ENCODE data around the gene STYX. TPM values are rescaled to one million over a fixed set of nuclear protein-coding genes. Genes with fewer than 3 reads are reported as not detected.

STYX gene
- total and polyA plus RNA-seq, 2 experiments from 2014 or later, result 23.3 to 40.2 TPM

GRCh38 chr14:52740751-52741150, 10.8 kb downstream of the STYX start:
- Histone ChIP-seq H3K9me2 (ENCODE audit: insufficient read depth) (no peaks in the 10 kb centered on the region), H2AFZ (no peak overlapping the region), H3F3A (replicated peaks; ENCODE audit: low read depth) (no peaks in the 10 kb centered on the region), H3K27me3 (ENCODE audit: insufficient read depth) (no peaks in the 10 kb centered on the region), H3K4me2 (no peak overlapping the region), H3K4me1 (ENCODE audit: insufficient read depth) (peaks cover 15% of the 10 kb centered on the region), H3K79me2 (replicated peaks; ENCODE audit: insufficient read depth) (peaks cover 97% of the 10 kb centered on the region), H3K36me3 (ENCODE audit: insufficient read depth) (peaks cover 5% of the 10 kb centered on the region; the same call in 1 of the 2 replicates), H3K27ac (ENCODE audit: low read depth) (no peak overlapping the region), H3K4me3 (no peak overlapping the region), H4K20me1 (replicated peaks; ENCODE audit: insufficient read depth) (peaks cover 8% of the 10 kb centered on the region)
- Mint-ChIP-seq H3K27me3 (ENCODE audit: insufficient read depth, low read depth, poor library complexity) (no peaks in the 10 kb centered on the region), H3K4me3 (no peak overlapping the region), H3K4me1 (peaks cover 28% of the 10 kb centered on the region), H3K9me3 (no peaks in the 10 kb centered on the region), H3K27ac (no peak overlapping the region), H3K36me3 (ENCODE audit: low read depth) (peaks cover 17% of the 10 kb centered on the region)
- DNase-seq (ENCODE audit: low spot score) (no peak), ATAC-seq (no peak)
- TF ChIP-seq ZNF114 (CRISPR knock-in tag; IDR thresholded peaks at IDR 0.05) (no peak), POLR2AphosphoS5 (IDR thresholded peaks at IDR 0.05; ENCODE audit: low read depth) (no peak)

GRCh38 chr14:52741865-52742264, 11.9 kb downstream of the STYX start:
- no peak overlapping the region for H3K4me3 ChIP-seq
- peaks cover 23% of the 10 kb centered on the region for H3K36me3 Mint-ChIP-seq (ENCODE audit: low read depth)
- H4K20me1 ChIP-seq (replicated peaks; ENCODE audit: insufficient read depth), result peaks cover 8% of the 10 kb centered on the region
- H3K36me3 ChIP-seq (ENCODE audit: insufficient read depth), result peaks cover 5% of the 10 kb centered on the region; the same call in 1 of the 2 replicates
- H3K79me2 ChIP-seq (replicated peaks; ENCODE audit: insufficient read depth), result peaks cover 86% of the 10 kb centered on the region
- no peaks in the 10 kb centered on the region for H3K9me2 ChIP-seq (ENCODE audit: insufficient read depth)
- DNase-seq (ENCODE audit: low spot score), result no peak
- no peak for ATAC-seq
- no peak overlapping the region for H3K4me3 Mint-ChIP-seq
- peaks cover 9% of the 10 kb centered on the region; the same call in 1 of the 2 replicates for H3K4me1 ChIP-seq (ENCODE audit: insufficient read depth)
- no peaks in the 10 kb centered on the region for H3F3A ChIP-seq (replicated peaks; ENCODE audit: low read depth)
- H3K27ac ChIP-seq (ENCODE audit: low read depth), result peak overlapping the region; percentile 57
- peaks cover 17% of the 10 kb centered on the region for H3K4me1 Mint-ChIP-seq
- no peaks in the 10 kb centered on the region for H3K27me3 Mint-ChIP-seq (ENCODE audit: insufficient read depth, low read depth, poor library complexity)
- H3K9me3 Mint-ChIP-seq, result no peaks in the 10 kb centered on the region
- H3K27me3 ChIP-seq (ENCODE audit: insufficient read depth), result no peaks in the 10 kb centered on the region
- no peak overlapping the region for H2AFZ ChIP-seq
- H3K27ac Mint-ChIP-seq, result no peak overlapping the region
- 0 out of 2 replicates have a peak overlapping the region, but pooled peaks have one; percentile 23 for H3K4me2 ChIP-seq
- TF ChIP-seq EZH2 (IDR thresholded peaks at IDR 0.05; ENCODE audit: low read depth, unreplicated experiment) (no peak), NANOG (IDR thresholded peaks at IDR 0.05; ENCODE audit: borderline replicate concordance) (no peak), ZNF114 (CRISPR knock-in tag; IDR thresholded peaks at IDR 0.05) (no peak), CTCF (conservative IDR thresholded peaks at IDR 0.05; ENCODE audit: low read depth in 2 of 2) (no peak), EZH2phosphoT487 (IDR thresholded peaks at IDR 0.05; ENCODE audit: unreplicated experiment) (no peak), JUNB (IDR thresholded peaks at IDR 0.05; ENCODE audit: unreplicated experiment) (no peak), ETS1 (IDR thresholded peaks at IDR 0.05) (no peak), ZNF462 (CRISPR knock-in tag; IDR thresholded peaks at IDR 0.05) (no peak), POLR2AphosphoS5 (IDR thresholded peaks at IDR 0.05; ENCODE audit: low read depth) (no peak), CREB1 (CRISPR knock-in tag; IDR thresholded peaks at IDR 0.05; ENCODE audit: low read depth) (no peak), ZNF331 (CRISPR knock-in tag; IDR thresholded peaks at IDR 0.05; ENCODE audit: low read depth) (no peak)

Data from GM23338 (cell line).